ENCODE measurements around the gene GFER. TPM values are rescaled to one million over a fixed set of nuclear protein-coding genes. Genes with fewer than 3 reads are reported as not detected.
"Not testable (repeated sequence)": the region's sequence is repeated elsewhere in the genome, so short reads cannot be mapped to it uniquely, and the experiment has no call there.

Gene GFER
- total and polyA plus RNA-seq, 10 of the 15 experiments (the other 5 are each of a cell fraction or from before 2014, with no cell fraction given), result 2.4 to 57.7 (median 31.3) TPM

GRCh38 chr16:2009791-2010510 lies 26.0 kb downstream of the GFER start, which contains the start of gene ZNF598 (continued):
- TF ChIP-seq CEBPZ (IDR thresholded peaks at IDR 0.05; ENCODE audit: low read depth, low read length), result no peak
- peak; percentile 39; the same call in 1 of the 2 replicates for TF ChIP-seq PKNOX1 (IDR thresholded peaks at IDR 0.05)
- no peak for TF ChIP-seq IRF5 (IDR thresholded peaks at IDR 0.05; ENCODE audit: borderline replicate concordance)
- peak; percentile 59; the same call in 1 of the 2 replicates for TF ChIP-seq TAF1 (IDR thresholded peaks at IDR 0.05; ENCODE audit: borderline replicate concordance, low read depth, low read length)
- TF ChIP-seq ETV6 (conservative IDR thresholded peaks at IDR 0.05 in 1 of 2, IDR thresholded peaks at IDR 0.05 in 1 of 2; ENCODE audit: borderline replicate concordance in 1 of 2, low read depth in 1 of 2), result no peak
- peak; percentile 67; the same call in 1 of the 2 replicates for TF ChIP-seq BACH1 (IDR thresholded peaks at IDR 0.05; ENCODE audit: borderline replicate concordance)
- TF ChIP-seq POLR2A (IDR thresholded peaks at IDR 0.05; ENCODE audit: low read depth, low read length), result peak; percentile 94

- DNase-seq (ENCODE audit: low read depth, low spot score); RAD21 ChIA-PET (ENCODE audit: unreplicated experiment); SMC1A ChIA-PET (ENCODE audit: uncharacterized antibody, unreplicated experiment); BruUV-seq (replicated peaks); H3K36me3 ChIP-seq (ENCODE audit: control insufficient read depth in 2 of 2, insufficient read depth in 2 of 2, low read length in 1 of 2); H2AFZ ChIP-seq (ENCODE audit: control insufficient read depth, low read depth, low read length); H3K9me3 ChIP-seq (replicated peaks; ENCODE audit: control insufficient read depth, insufficient read depth, low read length); ATAC-seq; FAIRE-seq; H3K27me3 ChIP-seq (replicated peaks in 1 of 2; ENCODE audit: control insufficient read depth in 2 of 2, insufficient read depth in 2 of 2, low read length in 1 of 2); H3K4me2 ChIP-seq (ENCODE audit: control insufficient read depth, insufficient read depth); intact Hi-C loops (cut with micrococcal nuclease; ENCODE audit: unreplicated experiment); H3K4me3 ChIP-seq; H3K9ac ChIP-seq (ENCODE audit: control insufficient read depth, insufficient read depth, low read length); H4K20me1 ChIP-seq (ENCODE audit: control insufficient read depth, insufficient read depth); H3K27ac ChIP-seq (ENCODE audit: control insufficient read depth, insufficient read depth): not testable (repeated sequence)
- WGBS (ENCODE audit: insufficient coverage, insufficient replicate concordance, low lambda C conversion rate, missing lambda C conversion rate), result 80% methylated on average over 9 of the region's 9 CpGs
- in situ Hi-C loops (cut with MboI), result loop anchor here (10.0 kb wide), 1 partner anchor 483 kb away; no protein-coding TSS in a partner anchor
- ChIA-PET POLR2A (interaction anchor here (0.6 to 0.7 kb wide), 3 partner anchors 17 to 359 kb away, joined by 3 to 6 read pairs (median 4); no protein-coding TSS in a partner anchor), CTCF (interaction anchor here (0.9 to 2.5 kb wide), 3 partner anchors 11 to 142 kb away, joined by 3 to 11 read pairs (median 8); no protein-coding TSS in a partner anchor)
- peaks cover 14% of the 10 kb centered on the region for H3K4me1 ChIP-seq (ENCODE audit: control insufficient read depth, insufficient read depth, low read length)
- H3K79me2 ChIP-seq (ENCODE audit: control insufficient read depth, insufficient read depth, low read length), result peaks cover 38% of the 10 kb centered on the region
Measured at GRCh38 chr16:2011726-2012125, 27.7 kb downstream of the GFER start.
